ENCODE measurements around the gene TMEM30B. TPM values are rescaled to one million over a fixed set of nuclear protein-coding genes. Genes with fewer than 3 reads are reported as not detected.

Gene TMEM30B
- total RNA-seq, 1 experiment from 2014 or later = 0.12 TPM

- ChIA-PET POLR2A (no interaction called here), CTCF (interaction anchor here (1.1 to 1.4 kb wide), 3 partner anchors 8 to 576 kb away, joined by 3 to 4 read pairs (median 3); no protein-coding TSS in a partner anchor), RAD21 (ENCODE audit: low non-redundant PET in 1 of 2, low total read pairs in 2 of 2, uncharacterized antibody in 2 of 2, unreplicated experiment in 2 of 2) (no interaction called here)
- Histone ChIP-seq H2AFZ (ENCODE audit: low read depth, low read length, poor library complexity, severe bottlenecking) (peak overlapping the region; percentile 86), H3K4me2 (ENCODE audit: low read length) (peak overlapping the region; percentile 47), H3K4me1 (ENCODE audit: control insufficient read depth in 1 of 2, insufficient read depth in 2 of 2, low read length in 2 of 2) (peaks cover 6 to 10% of the 10 kb centered on the region in 2 experiments; a peak in 3 of 4 replicates), H3K9ac (ENCODE audit: low read length) (0 out of 2 replicates have a peak overlapping the region, but pooled peaks have one; percentile 2), H3K4me3 (replicated peaks in 1 of 2; ENCODE audit: low read depth in 1 of 2, low read length in 2 of 2) (no peak overlapping the region), H3K27ac (ENCODE audit: low read depth, low read length) (no peak overlapping the region), H3K9me3 (ENCODE audit: control insufficient read depth in 1 of 2, insufficient read depth in 1 of 2, low read depth in 1 of 2, low read length in 2 of 2) (no peaks in the 10 kb centered on the region), H3K79me2 (ENCODE audit: insufficient read depth, low read length) (no peaks in the 10 kb centered on the region), H4K20me1 (ENCODE audit: insufficient read depth) (no peaks in the 10 kb centered on the region), H3K36me3 (ENCODE audit: control insufficient read depth in 1 of 2, insufficient read depth in 2 of 2, low read length in 2 of 2) (no peaks in the 10 kb centered on the region), H3K9me2 (ENCODE audit: insufficient read depth) (no peaks in the 10 kb centered on the region), H3K27me3 (ENCODE audit: insufficient read depth, low read length) (no peaks in the 10 kb centered on the region)
- intact Hi-C loops (cut with micrococcal nuclease) = loop anchor here (10.0 kb wide), 1 partner anchor 574 kb away; no protein-coding TSS in a partner anchor
- 0 out of 2 replicates have a peak, but pooled peaks have one; percentile 24 for TF ChIP-seq FOSL1 (IDR thresholded peaks at IDR 0.05; ENCODE audit: low read depth)
- TF ChIP-seq MAX (IDR thresholded peaks at IDR 0.05) = peak; percentile 45; the same call in 1 of the 2 replicates
- no peak for TF ChIP-seq ZNF274 (IDR thresholded peaks at IDR 0.05; ENCODE audit: low read depth, low read length)
- TF ChIP-seq, protein P1, sequence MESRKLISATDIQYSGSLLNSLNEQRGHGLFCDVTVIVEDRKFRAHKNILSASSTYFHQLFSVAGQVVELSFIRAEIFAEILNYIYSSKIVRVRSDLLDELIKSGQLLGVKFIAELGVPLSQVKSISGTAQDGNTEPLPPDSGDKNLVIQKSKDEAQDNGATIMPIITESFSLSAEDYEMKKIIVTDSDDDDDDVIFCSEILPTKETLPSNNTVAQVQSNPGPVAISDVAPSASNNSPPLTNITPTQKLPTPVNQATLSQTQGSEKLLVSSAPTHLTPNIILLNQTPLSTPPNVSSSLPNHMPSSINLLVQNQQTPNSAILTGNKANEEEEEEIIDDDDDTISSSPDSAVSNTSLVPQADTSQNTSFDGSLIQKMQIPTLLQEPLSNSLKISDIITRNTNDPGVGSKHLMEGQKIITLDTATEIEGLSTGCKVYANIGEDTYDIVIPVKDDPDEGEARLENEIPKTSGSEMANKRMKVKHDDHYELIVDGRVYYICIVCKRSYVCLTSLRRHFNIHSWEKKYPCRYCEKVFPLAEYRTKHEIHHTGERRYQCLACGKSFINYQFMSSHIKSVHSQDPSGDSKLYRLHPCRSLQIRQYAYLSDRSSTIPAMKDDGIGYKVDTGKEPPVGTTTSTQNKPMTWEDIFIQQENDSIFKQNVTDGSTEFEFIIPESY (IDR thresholded peaks at IDR 0.05; ENCODE audit: extremely low read depth, insufficient replicate concordance, low read length) = no peak
- peak in 2 of 3 experiments; percentile 27 to 36; a peak in 3 of 6 replicates for TF ChIP-seq CTCF (IDR thresholded peaks at IDR 0.05 in 2 of 3, conservative IDR thresholded peaks at IDR 0.05 in 1 of 3; ENCODE audit: borderline replicate concordance in 1 of 3, insufficient read depth in 1 of 3, low read depth in 2 of 3, low read length in 2 of 3)
- no peak for TF ChIP-seq EGR1 (IDR thresholded peaks at IDR 0.05; ENCODE audit: low read depth)
- ATAC-seq (peak; percentile 75), DNase-seq (ENCODE audit: low read depth, low spot score) (peak; percentile 65)
- BruUV-seq (replicated peaks) = no TSS peak
Observed at GRCh38 chr14:61260939-61261776, 20.0 kb downstream of the TMEM30B start.

All from HCT116 (cell line).